Cardiac fibroblast (primary cell): ENCODE measurements around the gene TRAF2.

Experiments
- DNase-seq, 2 donors: peaks; one replicate each; pipeline versions ENCODE4 v3.0.0 to v3.0.0-alpha.2; 2010; ENCODE audit warnings: low read depth in 2 of 2
- H3K4me3 ChIP-seq, 2 donors: replicated peaks in 1 of 2; 1 replicate in 1 of 2; 2 replicates in 1 of 2; pipeline ENCODE4 v1.5.1; 2011; ENCODE audit warnings: low read depth in 2 of 2, low read length in 2 of 2, mild to moderate bottlenecking in 2 of 2, moderate library complexity in 1 of 2
- TF ChIP-seq, protein P1 (sequence below): IDR thresholded peaks from one replicate; pipeline ENCODE4 v1.5.1; 2011; ENCODE audit warnings: low read depth, mild to moderate bottlenecking, low read length, inconsistent platforms

TRAF2 gene

GRCh38 chr9:136896027-136896426 is 9.7 kb downstream of the TRAF2 start:
- no peak for DNase-seq
- TF ChIP-seq, protein P1, sequence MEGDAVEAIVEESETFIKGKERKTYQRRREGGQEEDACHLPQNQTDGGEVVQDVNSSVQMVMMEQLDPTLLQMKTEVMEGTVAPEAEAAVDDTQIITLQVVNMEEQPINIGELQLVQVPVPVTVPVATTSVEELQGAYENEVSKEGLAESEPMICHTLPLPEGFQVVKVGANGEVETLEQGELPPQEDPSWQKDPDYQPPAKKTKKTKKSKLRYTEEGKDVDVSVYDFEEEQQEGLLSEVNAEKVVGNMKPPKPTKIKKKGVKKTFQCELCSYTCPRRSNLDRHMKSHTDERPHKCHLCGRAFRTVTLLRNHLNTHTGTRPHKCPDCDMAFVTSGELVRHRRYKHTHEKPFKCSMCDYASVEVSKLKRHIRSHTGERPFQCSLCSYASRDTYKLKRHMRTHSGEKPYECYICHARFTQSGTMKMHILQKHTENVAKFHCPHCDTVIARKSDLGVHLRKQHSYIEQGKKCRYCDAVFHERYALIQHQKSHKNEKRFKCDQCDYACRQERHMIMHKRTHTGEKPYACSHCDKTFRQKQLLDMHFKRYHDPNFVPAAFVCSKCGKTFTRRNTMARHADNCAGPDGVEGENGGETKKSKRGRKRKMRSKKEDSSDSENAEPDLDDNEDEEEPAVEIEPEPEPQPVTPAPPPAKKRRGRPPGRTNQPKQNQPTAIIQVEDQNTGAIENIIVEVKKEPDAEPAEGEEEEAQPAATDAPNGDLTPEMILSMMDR, result no peak
- no peak overlapping the region for H3K4me3 ChIP-seq

DNA sequence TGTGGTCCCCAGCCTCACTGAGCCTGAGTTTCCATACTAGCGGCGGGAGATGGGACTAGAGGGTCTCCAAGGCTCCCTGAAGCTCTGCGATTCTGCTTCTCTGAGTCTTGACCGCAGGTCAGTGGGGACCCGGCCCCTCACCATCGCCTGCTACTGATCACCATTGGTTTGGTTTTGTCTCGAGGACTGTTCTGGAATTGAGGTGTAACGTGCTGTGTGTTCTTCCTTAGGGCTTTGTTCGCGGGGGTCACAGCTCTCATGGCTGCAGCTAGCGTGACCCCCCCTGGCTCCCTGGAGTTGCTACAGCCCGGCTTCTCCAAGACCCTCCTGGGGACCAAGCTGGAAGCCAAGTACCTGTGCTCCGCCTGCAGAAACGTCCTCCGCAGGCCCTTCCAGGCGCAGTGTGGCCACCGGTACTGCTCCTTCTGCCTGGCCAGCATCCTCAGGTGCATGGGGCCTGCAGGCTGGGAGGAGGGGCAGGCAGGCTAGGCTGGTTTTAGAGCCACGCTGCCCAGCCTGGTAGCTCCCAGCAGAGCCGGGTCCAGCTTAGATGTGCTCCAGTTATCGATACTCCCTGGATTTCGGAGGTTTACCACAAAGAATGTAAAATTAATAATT is 12.3 kb downstream of the TRAF2 start:
- no peak overlapping the region for H3K4me3 ChIP-seq
- TF ChIP-seq, protein P1, result no peak
- no peak for DNase-seq

DNA sequence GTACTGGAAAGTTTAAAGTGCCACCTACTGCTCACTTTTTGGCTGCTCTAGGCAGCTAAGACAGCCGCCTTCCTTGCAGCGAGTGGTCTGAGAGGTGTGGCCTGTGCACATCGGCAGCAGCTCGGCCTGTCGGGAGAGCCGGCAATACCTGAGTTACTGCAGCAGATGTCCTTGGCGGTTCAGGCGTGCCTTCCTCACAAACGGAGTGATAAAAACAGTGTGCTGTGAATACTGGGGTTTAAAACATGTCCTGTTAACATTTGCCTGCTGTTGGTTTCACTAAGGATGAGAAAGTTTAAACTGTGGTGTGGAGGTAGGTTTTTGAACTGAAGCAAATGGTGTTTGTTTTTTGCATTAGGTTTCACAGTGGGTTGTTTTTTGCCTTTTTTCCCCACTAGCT is 12.9 kb downstream of the TRAF2 start:
- TF ChIP-seq, protein P1, result no peak
- H3K4me3 ChIP-seq, result no peak overlapping the region
- no peak for DNase-seq

- no peak for DNase-seq
- TF ChIP-seq, protein P1, result no peak
- no peak overlapping the region for H3K4me3 ChIP-seq
Measured at GRCh38 chr9:136900556-136900955, 14.2 kb downstream of the TRAF2 start.

DNA sequence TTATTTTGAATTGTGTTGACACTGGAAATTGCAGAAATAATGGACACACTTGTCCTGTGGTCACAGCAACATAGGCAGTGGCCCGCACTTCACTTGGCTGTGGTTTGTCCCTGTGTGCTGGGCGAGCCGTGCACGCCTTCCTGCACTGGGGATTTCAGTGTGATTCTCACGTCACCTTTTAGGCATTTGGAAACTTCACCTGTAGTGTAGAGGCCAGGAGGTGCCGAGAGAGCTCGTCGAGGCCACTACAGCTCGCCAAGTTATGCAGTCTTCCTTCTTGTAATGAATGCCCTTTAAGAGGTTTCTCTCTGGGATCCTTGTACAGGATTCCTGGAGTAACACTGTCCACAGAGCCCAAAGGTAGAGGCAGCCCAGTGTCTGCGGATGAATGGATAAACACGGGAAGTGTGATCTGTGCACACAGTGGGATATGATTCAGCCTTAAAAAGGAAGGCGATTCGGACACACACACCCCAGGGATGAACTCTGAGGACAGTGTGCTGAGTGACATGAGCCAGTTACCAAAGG is 14.7 kb downstream of the TRAF2 start:
- DNase-seq, result no peak
- no peak overlapping the region for H3K4me3 ChIP-seq
- TF ChIP-seq, protein P1, result no peak

GRCh38 chr9:136901516-136902258 is 15.4 kb downstream of the TRAF2 start:
- no peak overlapping the region for H3K4me3 ChIP-seq

More at GRCh38 chr9:136901516-136902258, 15.4 kb downstream of the TRAF2 start:
- TF ChIP-seq, protein P1, result no peak
- DNase-seq, result peak in 1 of 2 donors; percentile 63
